IMR-90 (cell line): ENCODE measurements around the gene MEGF11. TPM values are rescaled to one million over a fixed set of nuclear protein-coding genes. Genes with fewer than 3 reads are reported as not detected.

Experiments used
- ATAC-seq: fragments of 200-7000 bp; cut with Tn5 transposase; 2 replicates; pipeline ENCODE4 v1.9.1; 2020; ENCODE audit warnings: low read depth, mild to moderate bottlenecking, moderate library complexity
- BruUV-seq: library from RNA; stranded (reverse); fragments of 400-500 nt; replicated peaks from 2 replicates; lab custom pipeline; 2021; lab: Mats Ljungman, UMichigan
- CTCF ChIA-PET: fragments of 300-600 bp; formaldehyde crosslinking; extraction: SDS; loops from one replicate; lab custom pipeline; 2021; ENCODE audit warnings: antibody characterized with exemption; lab: Yijun Ruan, JAX
- POLR2A ChIA-PET: fragments of 300-600 bp; sonication (Branson Sonifier 250); formaldehyde crosslinking; loops from one replicate; lab custom pipeline; 2022; ENCODE audit warnings: antibody characterized with exemption; ENCODE audit not compliant: unreplicated experiment; lab: Charles Lee
- DNase-seq: peaks from one replicate; pipeline ENCODE4 v3.0.0; 2013
- H2AFZ ChIP-seq: replicated peaks from 2 replicates; pipeline ENCODE3; 2013; ENCODE audit warnings: low read length, mild to moderate bottlenecking; ENCODE audit not compliant: poor library complexity
- H2AK5ac ChIP-seq: 2 replicates; pipeline ENCODE4 v1.6.1; 2013; ENCODE audit warnings: low read depth, low read length, inconsistent platforms
- H2AK9ac ChIP-seq: replicated peaks from 2 replicates; pipeline ENCODE3; 2013; ENCODE audit warnings: mild to moderate bottlenecking, low read depth, low read length, moderate library complexity; ENCODE audit not compliant: poor library complexity
- H2BK120ac ChIP-seq: 2 replicates; pipeline ENCODE4 v1.6.1; 2013; ENCODE audit warnings: low read depth, low read length, inconsistent platforms
- H2BK15ac ChIP-seq: 3 replicates; pipeline ENCODE4 v1.6.1; 2013; ENCODE audit warnings: low read depth, low read length, inconsistent platforms
- H2BK20ac ChIP-seq: 2 replicates; pipeline ENCODE4 v1.6.1; 2013; ENCODE audit warnings: low read depth, mild to moderate bottlenecking, inconsistent platforms, low read length, moderate library complexity
- H2BK5ac ChIP-seq: 2 replicates; pipeline ENCODE4 v1.6.1; 2013; ENCODE audit warnings: mild to moderate bottlenecking, low read depth, low read length, inconsistent platforms; ENCODE audit not compliant: poor library complexity, severe bottlenecking
- H3K14ac ChIP-seq: replicated peaks from 2 replicates; pipeline ENCODE4 v1.6.1; 2013; ENCODE audit warnings: low read depth, low read length, inconsistent platforms
- H3K18ac ChIP-seq: 2 replicates; pipeline ENCODE4 v1.6.1; 2013; ENCODE audit warnings: low read depth, low read length, control low read depth
- H3K23ac ChIP-seq: 2 replicates; pipeline ENCODE4 v1.6.1; 2013; ENCODE audit warnings: low read depth, low read length, inconsistent platforms
- H3K27ac ChIP-seq: 2 replicates; pipeline ENCODE4 v1.5.1; 2013; ENCODE audit warnings: mild to moderate bottlenecking, control low read depth, low read length; ENCODE audit not compliant: insufficient read depth
- H3K27me3 ChIP-seq: 2 replicates; pipeline ENCODE4 v1.6.1; 2013; ENCODE audit warnings: low read length; ENCODE audit not compliant: control insufficient read depth, insufficient read depth
- H3K36me3 ChIP-seq: 2 replicates; pipeline ENCODE4 v1.6.1; 2013; ENCODE audit warnings: low read length, mixed read lengths; ENCODE audit not compliant: control insufficient read depth, insufficient read depth
- H3K4ac ChIP-seq: 2 replicates; pipeline ENCODE4 v1.6.1; 2013; ENCODE audit warnings: low read depth, low read length, inconsistent platforms
- H3K4me1 ChIP-seq: 2 replicates; pipeline ENCODE4 v1.6.1; 2013; ENCODE audit warnings: low read length, mixed read lengths; ENCODE audit not compliant: control insufficient read depth, insufficient read depth
- H3K4me2 ChIP-seq: 2 replicates; pipeline ENCODE4 v1.6.1; 2013; ENCODE audit warnings: low read depth, mild to moderate bottlenecking, control low read depth, low read length, moderate library complexity
- H3K4me3 ChIP-seq: 2 replicates; pipeline ENCODE4 v1.5.1; 2013; ENCODE audit warnings: low read depth, mild to moderate bottlenecking, control low read depth, low read length, moderate library complexity; ENCODE audit not compliant: insufficient read depth
- H3K56ac ChIP-seq: 2 replicates; pipeline ENCODE4 v1.6.1; 2013; ENCODE audit warnings: low read length, inconsistent platforms; ENCODE audit not compliant: insufficient read depth; ENCODE audit errors: extremely low read depth
- H3K79me1 ChIP-seq, 2 experiments: 2 replicates each; pipeline ENCODE4 v1.6.1; 2013; ENCODE audit warnings: low read length in 2 of 2, inconsistent platforms in 1 of 2, low read depth in 1 of 2
- H3K9ac ChIP-seq: 2 replicates; pipeline ENCODE4 v1.6.1; 2013; ENCODE audit warnings: low read depth, low read length, control low read depth
- H3K9me1 ChIP-seq: 2 replicates; pipeline ENCODE4 v1.6.1; 2013; ENCODE audit warnings: low read length, inconsistent platforms; ENCODE audit not compliant: insufficient read depth
- H3K9me3 ChIP-seq: 2 replicates; pipeline ENCODE4 v1.6.1; 2013; ENCODE audit warnings: low read length; ENCODE audit not compliant: control insufficient read depth, insufficient read depth
- H4K20me1 ChIP-seq: 2 replicates; pipeline ENCODE4 v1.6.1; 2013; ENCODE audit warnings: low read length, inconsistent platforms; ENCODE audit not compliant: insufficient read depth
- H4K5ac ChIP-seq: 2 replicates; pipeline ENCODE4 v1.6.1; 2013; ENCODE audit warnings: mild to moderate bottlenecking, low read depth, low read length, control low read depth
- H4K8ac ChIP-seq, 2 experiments: 2 replicates each; pipeline ENCODE4 v1.6.1; 2013; ENCODE audit warnings: low read depth in 2 of 2, low read length in 2 of 2, control low read depth in 1 of 2, inconsistent platforms in 1 of 2
- H4K91ac ChIP-seq: 2 replicates; pipeline ENCODE4 v1.6.1; 2013; ENCODE audit warnings: low read depth, low read length, inconsistent platforms; ENCODE audit not compliant: insufficient read depth
- BHLHE40 ChIP-seq: fragments of 150-350 bp; IDR thresholded peaks from 2 replicates; pipeline ENCODE4 v1.6.1; 2016; ENCODE audit warnings: mild to moderate bottlenecking, low read depth, low read length
- CEBPB ChIP-seq: IDR thresholded peaks from 2 replicates; pipeline ENCODE4 v1.6.1; 2012; ENCODE audit warnings: low read depth, low read length, improper control_type of control experiment
- CHD1 ChIP-seq: IDR thresholded peaks from 2 replicates; pipeline ENCODE4 v1.6.1; 2012; ENCODE audit warnings: low read depth, low read length, improper control_type of control experiment
- ELK1 ChIP-seq: fragments of 150-350 bp; IDR thresholded peaks from 2 replicates; pipeline ENCODE4 v1.6.1; 2016; ENCODE audit warnings: low read depth, mild to moderate bottlenecking, low read length, moderate library complexity, borderline replicate concordance
- FOS ChIP-seq: fragments of 150-350 bp; IDR thresholded peaks from 2 replicates; pipeline ENCODE4 v1.6.1; 2016; ENCODE audit warnings: low read depth, low read length
- MAFK ChIP-seq: IDR thresholded peaks from 2 replicates; pipeline ENCODE4 v1.6.1; 2012; ENCODE audit warnings: low read depth, low read length, improper control_type of control experiment
- MAZ ChIP-seq: IDR thresholded peaks from 2 replicates; pipeline ENCODE4 v1.6.1; 2012; ENCODE audit warnings: low read depth, mild to moderate bottlenecking, low read length, improper control_type of control experiment, moderate library complexity, borderline replicate concordance
- MXI1 ChIP-seq: IDR thresholded peaks from 2 replicates; pipeline ENCODE4 v1.6.1; 2012; ENCODE audit warnings: low read depth, mild to moderate bottlenecking, low read length, moderate library complexity, borderline replicate concordance
- NFE2L2 ChIP-seq: fragments of 150-350 bp; IDR thresholded peaks from 2 replicates; pipeline ENCODE4 v1.6.1; 2016; ENCODE audit warnings: low read depth, mild to moderate bottlenecking, low read length
- POLR2A ChIP-seq: IDR thresholded peaks from 2 replicates; pipeline ENCODE4 v1.6.1; 2012; ENCODE audit warnings: mild to moderate bottlenecking, low read depth, low read length
- RAD21 ChIP-seq: IDR thresholded peaks from 2 replicates; pipeline ENCODE4 v1.6.1; 2012; ENCODE audit warnings: low read length, improper control_type of control experiment
- RCOR1 ChIP-seq: IDR thresholded peaks from 2 replicates; pipeline ENCODE4 v1.6.1; 2012; ENCODE audit warnings: mild to moderate bottlenecking, low read length, improper control_type of control experiment; ENCODE audit not compliant: insufficient replicate concordance
- RFX5 ChIP-seq: IDR thresholded peaks from 2 replicates; pipeline ENCODE4 v1.8.0; 2012; ENCODE audit warnings: low read depth, mild to moderate bottlenecking, low read length, moderate library complexity
- SMC3 ChIP-seq: fragments of 150-350 bp; IDR thresholded peaks from 2 replicates; pipeline ENCODE4 v1.6.1; 2016; ENCODE audit warnings: low read depth, mild to moderate bottlenecking, antibody characterized with exemption, low read length, moderate library complexity
- USF2 ChIP-seq: fragments of 150-350 bp; IDR thresholded peaks from 2 replicates; pipeline ENCODE4 v1.6.1; 2017; ENCODE audit warnings: mild to moderate bottlenecking, antibody characterized with exemption, low read length, low read depth
- WGBS, 2 experiments: methylation state at CpG; one replicate each; pipeline versions ENCODE4 v1.1.5 to v1.1.7; 2013; ENCODE audit warnings: missing lambda C conversion rate in 2 of 2; ENCODE audit not compliant: insufficient read length in 1 of 2; ENCODE audit errors: extremely low coverage in 2 of 2; 5-methylcytosine and 5-hydroxymethylcytosine counted together
- dilution Hi-C: fragments of 300-500 bp; cut with HindIII; formaldehyde crosslinking; loops from one replicate; pipeline ENCODE4 v1.14.3; 2018; ENCODE audit warnings: low sequenced_read_pairs; ENCODE audit not compliant: unreplicated experiment
- in situ Hi-C: fragments of 300-500 bp; cut with MboI; formaldehyde crosslinking; loops from 3 replicates; pipeline ENCODE4 v1.14.3; 2019; ENCODE audit warnings: low sequenced_read_pairs, inconsistent platforms, mixed read lengths
- intact Hi-C: fragments of 100-400 bp; cut with micrococcal nuclease; formaldehyde crosslinking; loops from 2 replicates; pipeline ENCODE4 v1.10.0; 2022
- polyA plus RNA-seq, 3 experiments: library from polyadenylated mRNA; depleted of rRNA; stranded (reverse); fragments of >200 nt; gene quantifications; 2 replicates each; pipeline ENCODE4 v1.2.3, GENCODE V29; 2012; ENCODE audit warnings: low replicate concordance in 1 of 3
- total RNA-seq: library from RNA; depleted of rRNA; stranded (reverse); fragments of >200 nt; gene quantifications from 2 replicates; pipeline ENCODE4 v1.2.3, GENCODE V29; 2012

The MEGF11 gene
- total and polyA plus RNA-seq, 2 of the 4 experiments (the other 2 are of a cell fraction), result not detected

GRCh38 chr15:65903296-65904073 lies 350.1 kb downstream of the MEGF11 start:
- intact Hi-C loops (no loop called here), in situ Hi-C loops (loop anchor here (25.0 kb wide), 1 partner anchor 584 kb away; the partner anchor contains the start of gene SNAPC5), dilution Hi-C loops (no loop called here)
- Histone ChIP-seq H2AK9ac (no peak overlapping the region), H4K5ac (no peak overlapping the region), H3K14ac (peak overlapping the region; percentile 31; the same call in 1 of the 2 replicates), H4K20me1 (no peaks in the 10 kb centered on the region; the same call in 1 of the 2 replicates), H3K27me3 (no peaks in the 10 kb centered on the region), H2BK120ac (no peak overlapping the region), H3K4me3 (no peak overlapping the region), H3K79me1 (peaks cover 0 to 25% of the 10 kb centered on the region in 2 experiments; a peak in 3 of 4 replicates), H4K91ac (no peak overlapping the region), H4K8ac (no peak overlapping the region), H3K9me1 (peaks cover 15% of the 10 kb centered on the region), H3K27ac (no peak overlapping the region), H2AFZ (no peak overlapping the region), H2BK20ac (no peak overlapping the region), H3K9ac (no peak overlapping the region), H3K36me3 (peaks cover 39% of the 10 kb centered on the region), H2AK5ac (no peak overlapping the region), H3K23ac (no peak overlapping the region), H3K4ac (no peak overlapping the region), H3K4me2 (no peak overlapping the region), H3K56ac (no peak overlapping the region), H3K4me1 (peaks cover 5% of the 10 kb centered on the region), H2BK5ac (no peak overlapping the region), H3K18ac (no peak overlapping the region), H2BK15ac (no peak overlapping the region), H3K9me3 (no peaks in the 10 kb centered on the region)
- BruUV-seq, result no TSS peak
- CTCF ChIA-PET, result no interaction called here
- TF ChIP-seq BHLHE40 (no peak), CEBPB (no peak), NFE2L2 (no peak), ELK1 (no peak), SMC3 (no peak), MXI1 (no peak), MAZ (no peak), POLR2A (no peak), RCOR1 (no peak), USF2 (no peak), RAD21 (no peak), CHD1 (no peak), MAFK (no peak), FOS (no peak), RFX5 (no peak)
- WGBS, 2 experiments, result 64% methylated on average over 1 of the region's 6 CpGs; no CpG with 5 or more reads in 1 of the 2 experiments
- POLR2A ChIA-PET, result interaction anchor here (0.5 kb wide), 1 partner anchor 45 kb away, joined by 12 read pairs; no protein-coding TSS in a partner anchor
- DNase-seq (peak; percentile 51), ATAC-seq (peak; percentile 77)
